Femur (tissue), 1 donor: ENCODE measurements around the gene LYRM4.

Experiments used
- DNase-seq: peaks from one replicate; pipeline ENCODE4 v3.0.0-alpha.2; 2017

Gene LYRM4

GRCh38 chr6:5260661-5261544 is at the start of gene LYRM4, which contains the start of gene FARS2:
Gene LYRM4, minus strand, starts transcription at chr6:5260950. Its CDS starts 217 bp downstream, at chr6:5260733.
Gene FARS2, plus strand, starts transcription at chr6:5261513.
- peak; percentile 94 for DNase-seq

- DNase-seq, result no peak
Observed at GRCh38 chr6:5308066-5308465, 47.3 kb upstream of the LYRM4 start.

GRCh38 chr6:5307058-5307457 is 46.3 kb upstream of the LYRM4 start:
- DNase-seq, result no peak

GRCh38 chr6:5305968-5306626 is 45.3 kb upstream of the LYRM4 start:
- DNase-seq, result no peak

- no peak for DNase-seq
Observed at GRCh38 chr6:5303682-5304081, 42.9 kb upstream of the LYRM4 start.

- peak; percentile 27 for DNase-seq
Observed at GRCh38 chr6:5302995-5303622, 42.4 kb upstream of the LYRM4 start.

GRCh38 chr6:5302220-5302946 is 41.6 kb upstream of the LYRM4 start:
- no peak for DNase-seq

GRCh38 chr6:5300206-5300764 is 39.5 kb upstream of the LYRM4 start:
- DNase-seq, result no peak

GRCh38 chr6:5295623-5296022 is 34.9 kb upstream of the LYRM4 start:
- no peak for DNase-seq

- no peak for DNase-seq
Observed at GRCh38 chr6:5294392-5295211, 33.9 kb upstream of the LYRM4 start.

- DNase-seq, result no peak
Observed at GRCh38 chr6:5293692-5294091, 32.9 kb upstream of the LYRM4 start.

GRCh38 chr6:5292154-5292553 is 31.4 kb upstream of the LYRM4 start:
- DNase-seq, result no peak

GRCh38 chr6:5290500-5290899 is 29.8 kb upstream of the LYRM4 start:
- DNase-seq, result no peak

GRCh38 chr6:5290097-5290496 is 29.3 kb upstream of the LYRM4 start:
- DNase-seq, result no peak

- DNase-seq, result no peak
Observed at GRCh38 chr6:5287966-5288297, 27.2 kb upstream of the LYRM4 start.

- no peak for DNase-seq
Observed at GRCh38 chr6:5287205-5287965, 26.6 kb upstream of the LYRM4 start.

GRCh38 chr6:5286780-5287179 is 26.0 kb upstream of the LYRM4 start:
- DNase-seq, result no peak

GRCh38 chr6:5285526-5285925 is 24.8 kb upstream of the LYRM4 start:
- no peak for DNase-seq

GRCh38 chr6:5285081-5285480 is 24.3 kb upstream of the LYRM4 start:
- DNase-seq, result no peak

GRCh38 chr6:5282191-5282623 is 21.5 kb upstream of the LYRM4 start:
- DNase-seq, result no peak

- no peak for DNase-seq
Observed at GRCh38 chr6:5280920-5281319, 20.2 kb upstream of the LYRM4 start.
